HFF-Myc (cell line): ENCODE data around the gene CHMP4A.

ENCODE experiments used
- DNase-seq: peaks from one replicate; pipeline ENCODE4 v3.0.0-alpha.2; 2011; ENCODE audit warnings: low read depth; ENCODE audit errors: extremely low read depth
- H3K4me3 ChIP-seq: replicated peaks from 2 replicates; pipeline ENCODE4 v1.5.1; 2011; ENCODE audit warnings: low read depth, mild to moderate bottlenecking, control low read depth, low read length
- TF ChIP-seq, protein P1 (sequence below): IDR thresholded peaks from 2 replicates; pipeline ENCODE4 v1.5.1; 2012; ENCODE audit warnings: mild to moderate bottlenecking, low read depth, low read length, control low read depth; ENCODE audit errors: missing control alignments

The CHMP4A gene

DNA sequence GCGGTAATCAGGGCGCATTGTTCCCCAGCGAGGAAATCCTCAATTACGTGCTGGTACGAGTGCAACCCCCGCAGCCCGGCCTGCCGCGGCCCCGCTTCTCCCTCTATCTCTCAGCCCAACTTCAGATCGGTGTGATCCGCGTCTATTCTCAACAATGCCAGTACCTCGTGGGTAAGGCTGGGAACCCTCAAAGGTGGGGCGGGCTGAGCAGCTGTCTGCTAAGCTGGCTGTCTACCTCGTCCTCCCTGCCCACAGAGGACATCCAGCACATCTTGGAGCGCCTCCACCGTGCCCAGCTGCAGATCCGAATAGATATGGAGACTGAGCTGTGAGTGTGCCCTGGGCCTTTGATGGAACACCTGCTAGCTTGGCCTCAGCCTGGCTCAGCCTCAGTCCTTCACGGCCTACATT lies 40.4 kb downstream of the CHMP4A start:
- TF ChIP-seq, protein P1, sequence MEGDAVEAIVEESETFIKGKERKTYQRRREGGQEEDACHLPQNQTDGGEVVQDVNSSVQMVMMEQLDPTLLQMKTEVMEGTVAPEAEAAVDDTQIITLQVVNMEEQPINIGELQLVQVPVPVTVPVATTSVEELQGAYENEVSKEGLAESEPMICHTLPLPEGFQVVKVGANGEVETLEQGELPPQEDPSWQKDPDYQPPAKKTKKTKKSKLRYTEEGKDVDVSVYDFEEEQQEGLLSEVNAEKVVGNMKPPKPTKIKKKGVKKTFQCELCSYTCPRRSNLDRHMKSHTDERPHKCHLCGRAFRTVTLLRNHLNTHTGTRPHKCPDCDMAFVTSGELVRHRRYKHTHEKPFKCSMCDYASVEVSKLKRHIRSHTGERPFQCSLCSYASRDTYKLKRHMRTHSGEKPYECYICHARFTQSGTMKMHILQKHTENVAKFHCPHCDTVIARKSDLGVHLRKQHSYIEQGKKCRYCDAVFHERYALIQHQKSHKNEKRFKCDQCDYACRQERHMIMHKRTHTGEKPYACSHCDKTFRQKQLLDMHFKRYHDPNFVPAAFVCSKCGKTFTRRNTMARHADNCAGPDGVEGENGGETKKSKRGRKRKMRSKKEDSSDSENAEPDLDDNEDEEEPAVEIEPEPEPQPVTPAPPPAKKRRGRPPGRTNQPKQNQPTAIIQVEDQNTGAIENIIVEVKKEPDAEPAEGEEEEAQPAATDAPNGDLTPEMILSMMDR: no peak
- no peak for DNase-seq
- H3K4me3 ChIP-seq: no peak overlapping the region

DNA sequence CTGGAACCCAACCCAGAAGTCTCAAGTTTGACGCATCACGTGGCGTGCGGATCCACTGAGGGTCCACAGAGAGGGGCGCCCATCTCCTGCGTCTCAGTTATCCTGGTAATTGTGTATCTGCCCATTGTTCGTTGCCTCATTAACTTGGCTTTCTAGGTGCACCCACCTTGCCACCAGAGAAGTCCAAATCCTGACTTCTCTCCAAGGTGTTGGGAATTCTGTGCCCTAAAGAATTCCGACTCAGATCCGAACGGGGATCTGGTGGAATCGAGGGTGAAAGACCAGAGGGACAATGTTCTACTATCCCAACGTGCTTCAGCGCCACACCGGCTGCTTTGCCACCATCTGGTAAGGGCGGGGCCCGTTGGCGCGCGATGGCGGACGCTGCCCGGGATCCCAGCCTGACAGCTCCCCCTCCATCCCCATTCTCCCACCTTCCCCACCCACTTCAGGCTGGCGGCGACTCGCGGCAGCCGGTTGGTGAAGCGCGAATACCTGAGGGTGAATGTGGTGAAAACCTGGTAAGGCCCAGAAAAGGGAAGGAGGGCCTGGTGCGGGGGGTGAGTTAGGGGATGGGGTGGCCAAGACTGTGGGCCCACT lies 40.9 kb downstream of the CHMP4A start:
- H3K4me3 ChIP-seq: no peak overlapping the region
- TF ChIP-seq, protein P1: no peak
- no peak for DNase-seq

DNA sequence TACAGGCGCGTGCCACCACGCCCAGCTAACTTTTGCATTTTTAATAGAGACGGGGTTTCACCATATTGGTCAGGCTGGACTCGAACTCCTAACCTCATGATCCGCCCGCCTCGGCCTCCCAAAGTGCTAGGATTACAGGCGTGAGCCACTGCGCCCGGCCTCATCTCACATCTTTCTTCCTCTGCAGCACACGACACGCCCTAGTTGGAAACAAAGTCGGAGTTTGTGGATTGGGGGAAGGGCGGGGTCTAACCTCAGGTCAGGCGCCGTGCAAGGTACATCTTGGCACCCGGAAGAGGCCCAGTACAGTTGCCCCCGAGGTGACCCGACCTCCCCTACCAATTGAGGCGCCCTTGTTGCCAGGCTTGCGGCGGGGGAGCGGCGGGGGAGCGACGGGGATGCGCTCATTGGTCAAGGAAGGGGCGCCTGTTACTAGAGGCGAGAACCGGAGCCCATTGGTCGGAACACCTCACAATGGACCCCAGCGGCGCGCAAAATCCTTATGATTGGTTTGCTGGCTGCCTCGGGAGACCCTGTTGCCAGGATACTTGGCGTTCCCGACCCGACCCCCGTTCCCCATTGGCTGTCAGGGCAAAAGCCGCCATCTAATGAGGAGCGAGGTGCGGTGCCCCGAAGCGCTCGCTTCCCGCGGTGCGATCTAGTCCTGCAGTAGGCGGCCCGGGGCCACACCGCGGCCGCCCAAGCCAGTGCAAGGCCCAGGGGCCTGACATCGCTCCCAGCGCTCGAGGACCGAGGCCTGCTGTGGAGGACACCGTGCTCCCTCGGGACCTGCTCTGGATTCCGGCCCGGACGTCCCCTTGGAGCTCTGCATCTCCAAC lies 41.6 kb downstream of the CHMP4A start, which contains the start of gene REC8:
Gene REC8 (plus strand): TSS at position 659 of the 839 bp plus-strand sequence. CDS start 473 bp downstream, outside the sequence.
- TF ChIP-seq, protein P1: no peak
- DNase-seq: no peak
- H3K4me3 ChIP-seq: no peak within 1 kb of the TSS

DNA sequence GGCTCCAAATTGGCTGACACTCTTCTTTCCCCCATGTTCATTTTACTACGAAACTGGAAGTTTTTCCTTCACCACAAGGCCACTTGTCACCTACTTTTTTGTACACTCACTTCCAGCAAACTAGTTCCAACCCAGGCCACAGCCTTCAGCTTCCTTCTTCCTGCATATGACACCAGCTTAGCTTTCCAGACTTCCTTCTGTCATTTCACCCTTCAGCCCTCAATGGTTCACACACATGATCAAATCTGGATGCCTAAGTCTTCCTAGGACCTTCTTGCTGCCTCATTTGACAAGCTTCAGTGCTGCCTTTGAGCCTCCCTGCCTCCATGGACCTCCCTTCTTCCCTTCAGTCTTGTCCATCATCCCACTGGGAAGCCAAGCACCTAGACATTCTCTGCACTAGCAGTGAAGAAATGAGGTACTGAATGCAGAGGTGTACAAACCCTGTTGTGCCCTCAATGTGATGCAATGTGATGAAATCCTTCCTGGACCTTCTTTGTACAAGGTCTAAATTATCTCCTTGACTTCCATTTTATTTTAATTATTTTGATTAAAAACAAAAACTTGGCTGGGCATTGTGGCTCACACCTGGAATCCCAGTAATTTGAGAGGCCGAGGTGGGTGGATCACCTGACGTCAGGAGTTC lies 45.7 kb downstream of the CHMP4A start:
- no peak overlapping the region for H3K4me3 ChIP-seq
- no peak for DNase-seq
- TF ChIP-seq, protein P1: no peak

DNA sequence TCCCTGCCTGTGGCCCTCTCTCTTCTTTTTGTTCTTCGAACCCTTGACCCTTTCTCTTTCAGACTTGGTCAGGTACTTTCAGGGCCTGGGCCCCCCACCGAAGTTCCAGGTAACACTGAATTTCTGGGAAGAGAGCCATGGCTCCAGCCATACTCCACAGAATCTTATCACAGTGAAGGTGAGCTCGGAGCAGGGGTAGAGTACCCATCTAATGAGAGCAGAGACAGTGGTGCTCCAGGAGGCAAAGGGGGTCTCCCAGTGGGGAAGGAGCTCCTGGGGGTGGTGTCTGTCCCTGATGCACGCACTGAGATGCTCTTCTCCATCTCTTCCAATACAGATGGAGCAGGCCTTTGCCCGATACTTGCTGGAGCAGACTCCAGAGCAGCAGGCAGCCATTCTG lies 47.5 kb downstream of the CHMP4A start:
- TF ChIP-seq, protein P1: no peak
- H3K4me3 ChIP-seq: no peak overlapping the region
- DNase-seq: no peak

DNA sequence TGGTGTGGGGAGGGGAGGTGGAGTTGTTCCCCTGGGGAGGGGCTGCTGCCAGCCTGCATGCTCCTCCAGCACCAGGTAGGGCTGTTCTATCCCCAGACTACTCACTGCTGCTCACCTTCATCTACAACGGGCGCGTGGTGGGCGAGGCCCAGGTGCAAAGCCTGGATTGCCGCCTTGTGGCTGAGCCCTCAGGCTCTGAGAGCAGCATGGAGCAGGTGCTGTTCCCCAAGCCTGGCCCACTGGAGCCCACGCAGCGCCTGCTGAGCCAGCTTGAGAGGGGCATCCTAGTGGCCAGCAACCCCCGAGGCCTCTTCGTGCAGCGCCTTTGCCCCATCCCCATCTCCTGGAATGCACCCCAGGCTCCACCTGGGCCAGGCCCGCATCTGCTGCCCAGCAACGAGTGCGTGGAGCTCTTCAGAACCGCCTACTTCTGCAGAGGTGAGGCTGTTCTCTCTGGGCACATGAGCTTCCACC lies 48.7 kb downstream of the CHMP4A start:
- no peak overlapping the region for H3K4me3 ChIP-seq
- DNase-seq: no peak
- TF ChIP-seq, protein P1: no peak
